Inflammatory macrophage treated with lipopolysaccharide for 1 hour (primary cell): ENCODE measurements around the gene RNF157.

Experiments used
- DNase-seq, 2 donors: peaks; one replicate each; pipeline ENCODE4 v3.0.0-alpha.2; 2020 to 2022

Gene RNF157

DNA sequence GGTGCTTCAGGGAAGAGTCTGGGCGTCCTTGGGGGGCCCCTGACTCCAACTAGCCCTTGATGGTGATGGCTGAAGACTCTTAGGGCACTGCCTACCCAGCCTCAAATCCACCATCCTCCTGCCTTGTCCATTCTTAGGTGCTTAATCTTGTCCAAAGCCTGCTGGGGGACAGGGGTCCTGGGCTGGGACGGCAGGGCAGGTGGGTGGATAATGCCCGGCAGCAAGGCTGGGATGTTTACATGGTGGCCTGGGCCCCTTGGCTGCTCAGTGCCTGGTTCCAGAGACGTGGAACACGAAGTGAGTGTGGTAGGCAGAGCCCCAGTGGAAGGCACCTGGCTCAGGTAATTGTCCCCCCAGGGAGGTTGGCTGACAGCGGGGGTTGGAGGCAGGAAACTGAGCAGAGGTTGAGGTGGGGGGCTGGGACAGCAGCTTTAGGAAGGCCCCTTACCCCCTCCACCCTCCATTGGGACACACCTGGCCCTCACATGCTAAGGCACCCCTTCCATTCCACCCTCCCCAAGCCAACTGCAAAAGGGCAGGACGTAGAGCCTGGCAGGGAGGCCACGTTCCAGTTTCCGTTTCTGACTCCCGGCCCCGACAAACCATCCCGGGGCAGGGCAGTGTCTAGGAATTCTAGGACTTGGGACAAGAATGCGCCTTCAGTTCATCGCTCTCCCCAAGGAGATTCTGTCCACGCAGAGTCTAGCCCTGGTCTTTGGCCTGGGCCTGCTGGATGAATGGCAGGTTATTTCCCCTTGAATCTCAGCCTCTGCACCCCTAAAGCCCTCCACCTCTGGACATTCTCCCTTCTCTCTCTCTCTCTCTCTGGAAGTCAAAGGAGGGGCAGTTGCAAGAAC, 101.2 kb downstream of the RNF157 start:
- DNase-seq, result no peak

DNA sequence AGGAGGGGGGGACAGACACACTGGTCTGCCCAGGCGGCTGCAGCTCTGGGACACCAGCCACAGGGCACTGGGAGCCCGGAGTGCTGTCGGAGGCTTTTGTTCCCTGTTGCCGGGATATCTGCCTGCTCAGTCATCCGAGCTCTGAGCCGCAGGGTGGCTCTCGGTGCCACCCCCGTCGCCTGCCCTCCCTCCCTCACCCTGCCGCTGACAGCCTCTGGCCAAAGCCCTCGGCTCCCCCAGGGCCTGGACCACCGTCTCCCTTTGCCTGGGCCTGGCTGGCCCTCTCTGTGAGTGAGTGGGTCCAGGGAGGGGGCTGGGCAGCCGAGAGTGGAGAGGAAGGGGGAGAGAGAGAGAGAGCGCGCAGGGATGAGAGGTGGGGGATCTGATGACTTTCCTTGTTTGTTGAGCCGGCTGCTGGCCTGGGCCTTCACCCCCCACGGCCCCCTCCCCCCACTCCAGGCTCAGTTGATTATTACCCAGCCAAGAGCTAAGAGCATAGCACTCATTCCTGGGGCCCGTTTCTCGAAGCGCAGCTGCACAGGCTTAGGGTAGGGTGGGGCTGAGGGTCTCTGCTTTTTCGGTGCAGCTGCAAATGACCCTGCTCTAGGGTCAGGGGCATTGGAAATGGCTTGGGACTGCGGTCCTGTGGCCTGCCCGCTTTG, 101.9 kb downstream of the RNF157 start:
- no peak for DNase-seq

DNA sequence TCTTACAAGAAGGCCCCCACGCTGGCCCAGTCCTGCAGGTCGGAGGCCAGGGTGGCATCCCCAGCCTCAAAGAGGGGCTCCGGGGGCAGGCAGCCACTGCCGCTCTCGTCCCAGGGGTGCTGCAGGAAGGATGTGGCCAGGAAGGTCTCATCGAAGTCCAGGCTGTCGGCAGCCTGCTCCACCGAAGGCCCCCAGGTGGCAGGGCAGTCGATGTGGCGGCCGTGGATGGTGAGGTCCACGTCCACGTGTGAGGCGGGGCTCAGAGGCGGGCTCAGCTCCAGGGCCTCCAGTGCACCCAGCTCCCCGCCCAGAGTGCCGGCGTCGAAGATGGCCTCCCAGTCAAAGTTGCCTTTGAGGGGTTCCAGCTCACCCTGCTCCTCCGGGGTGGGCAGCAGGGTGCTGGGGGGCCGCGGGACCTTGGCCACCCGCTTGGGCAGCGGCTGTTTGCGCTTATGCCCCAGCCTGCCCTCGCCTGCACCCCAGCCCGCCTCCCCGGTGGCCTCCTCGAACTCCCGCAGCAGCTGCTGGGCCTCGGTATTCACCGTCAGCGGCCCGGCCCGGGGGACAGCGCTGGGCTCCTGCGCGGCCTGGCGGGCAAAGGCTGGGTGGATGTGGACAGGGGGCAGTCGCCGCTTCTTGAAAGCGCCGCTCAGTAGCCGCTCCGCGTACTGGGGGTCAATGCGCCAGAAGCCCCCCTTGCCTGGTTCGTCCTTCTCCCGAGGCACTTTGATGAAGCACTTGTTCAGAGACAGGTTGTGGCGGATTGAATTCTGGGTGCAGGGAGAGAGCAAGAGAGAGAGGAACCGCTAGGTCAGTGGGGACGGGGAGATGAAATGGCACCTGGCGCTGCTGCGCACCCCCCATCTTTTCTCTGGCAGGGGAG, 102.7 kb downstream of the RNF157 start:
- no peak for DNase-seq

DNA sequence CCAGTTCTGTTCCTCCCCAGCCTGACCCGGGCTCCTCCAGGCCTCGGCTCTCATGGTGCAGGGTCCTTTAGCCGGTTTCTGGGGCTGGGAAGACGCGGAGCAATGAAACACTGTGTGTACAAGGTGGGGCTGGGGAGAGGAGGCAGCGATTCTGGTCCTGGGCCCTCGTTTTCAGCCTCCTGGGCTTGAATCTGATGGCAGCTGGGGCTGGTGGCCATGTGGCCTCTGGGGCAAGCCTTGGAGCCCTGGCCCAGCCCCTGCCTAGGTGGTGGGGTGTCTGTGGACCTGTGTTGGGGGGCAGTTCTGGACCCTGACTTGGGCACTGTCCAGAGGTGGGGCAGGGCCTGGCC, 103.3 kb downstream of the RNF157 start:
- DNase-seq, result no peak

DNA sequence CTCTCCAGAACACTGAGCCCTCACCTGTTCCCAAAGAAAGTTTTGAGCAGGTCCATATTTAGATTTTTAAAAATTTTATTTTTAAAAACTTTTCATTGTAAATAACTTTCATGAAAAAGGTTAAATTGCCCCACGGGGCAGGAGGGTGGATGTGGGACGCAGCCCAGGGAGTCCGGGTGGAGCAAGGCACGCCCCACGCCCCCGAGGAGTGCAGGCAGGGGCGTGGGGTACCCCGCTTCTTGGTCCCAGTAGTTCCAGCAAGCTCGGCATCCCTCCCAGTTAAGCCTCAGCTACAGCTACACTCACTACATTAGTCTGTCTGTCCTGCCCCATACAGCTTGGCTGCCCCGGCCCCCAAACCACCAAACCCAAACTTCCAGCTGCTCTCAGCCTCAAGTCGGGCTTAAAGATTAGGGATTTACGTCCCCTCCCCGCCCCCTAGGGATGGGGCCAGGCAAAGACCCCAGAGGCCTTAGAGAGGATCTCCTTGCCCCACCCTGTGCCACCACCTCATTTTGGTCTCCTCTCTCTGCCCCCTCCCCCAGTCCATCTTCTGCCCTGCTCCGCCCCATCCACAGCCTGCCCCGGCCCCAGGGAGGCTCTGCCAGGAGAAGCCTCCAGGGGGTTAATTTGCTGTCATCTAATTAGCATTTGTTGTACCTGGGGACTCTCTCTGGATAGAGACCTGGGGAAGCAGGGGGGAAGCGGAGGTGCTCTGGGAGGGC, 103.9 kb downstream of the RNF157 start:
- DNase-seq, result no peak

DNA sequence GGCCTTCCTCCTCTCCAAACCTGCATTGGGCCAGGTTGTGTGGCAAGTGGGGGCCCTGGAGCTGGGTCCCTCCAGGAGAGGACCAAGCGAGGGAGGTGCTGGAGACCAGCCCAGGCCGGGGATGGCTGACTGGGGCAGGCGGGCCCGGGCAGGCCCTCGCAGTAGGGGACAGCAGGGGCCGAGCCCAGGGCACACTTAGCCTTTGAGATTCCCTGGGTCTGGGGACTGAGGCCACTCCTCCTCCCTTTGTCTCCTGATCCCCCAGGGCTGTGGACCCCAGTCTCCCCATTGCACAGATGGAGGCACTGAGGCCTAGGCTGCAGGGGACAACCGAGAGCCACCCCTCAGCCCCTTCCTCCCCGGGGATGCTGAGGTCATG, 104.5 kb downstream of the RNF157 start:
- no peak for DNase-seq

DNA sequence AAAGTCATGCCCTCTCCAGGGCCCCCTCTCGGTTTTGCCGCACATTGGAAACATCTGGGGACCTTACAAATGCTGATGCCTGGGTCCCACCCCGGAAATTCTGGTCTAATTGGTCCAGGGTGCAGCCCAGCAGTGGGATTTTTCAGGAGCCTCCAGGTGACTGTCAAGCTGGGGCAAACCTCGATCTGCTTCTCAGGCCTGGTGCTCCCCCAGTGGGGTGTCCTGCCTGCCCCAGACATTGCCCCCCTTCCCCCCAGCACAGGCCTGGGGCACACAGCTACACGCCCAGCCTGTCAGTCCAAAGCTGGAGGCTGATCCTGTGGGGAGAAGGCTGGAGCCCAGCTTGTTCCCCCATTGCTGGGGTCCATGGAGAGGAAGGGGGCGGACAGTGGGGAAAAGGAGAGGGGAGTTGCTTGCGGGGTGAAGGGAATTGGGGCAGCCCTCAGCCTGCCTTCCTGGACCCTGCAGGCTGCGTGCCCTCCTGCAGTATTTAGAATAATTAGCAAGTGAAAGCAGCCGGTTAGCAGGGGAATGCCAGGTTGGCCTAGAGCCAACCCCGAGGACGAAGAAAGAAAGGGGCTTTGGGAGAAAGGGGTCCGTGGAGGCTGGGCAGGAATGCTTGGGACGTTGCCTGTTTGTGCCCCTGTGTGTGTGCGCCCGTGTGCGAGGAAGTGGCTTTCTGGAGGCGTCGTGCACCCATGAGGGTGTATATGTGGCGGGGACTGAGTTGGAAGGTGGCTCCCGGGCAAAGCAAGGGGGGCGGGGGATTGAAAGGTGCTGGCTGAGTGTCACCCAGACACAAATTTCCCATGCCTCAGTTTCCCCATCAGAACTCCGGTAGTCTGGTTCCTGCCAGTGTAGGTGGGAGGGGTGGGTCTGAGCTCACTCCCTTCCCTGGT, 105.1 kb downstream of the RNF157 start:
- DNase-seq, result no peak

DNA sequence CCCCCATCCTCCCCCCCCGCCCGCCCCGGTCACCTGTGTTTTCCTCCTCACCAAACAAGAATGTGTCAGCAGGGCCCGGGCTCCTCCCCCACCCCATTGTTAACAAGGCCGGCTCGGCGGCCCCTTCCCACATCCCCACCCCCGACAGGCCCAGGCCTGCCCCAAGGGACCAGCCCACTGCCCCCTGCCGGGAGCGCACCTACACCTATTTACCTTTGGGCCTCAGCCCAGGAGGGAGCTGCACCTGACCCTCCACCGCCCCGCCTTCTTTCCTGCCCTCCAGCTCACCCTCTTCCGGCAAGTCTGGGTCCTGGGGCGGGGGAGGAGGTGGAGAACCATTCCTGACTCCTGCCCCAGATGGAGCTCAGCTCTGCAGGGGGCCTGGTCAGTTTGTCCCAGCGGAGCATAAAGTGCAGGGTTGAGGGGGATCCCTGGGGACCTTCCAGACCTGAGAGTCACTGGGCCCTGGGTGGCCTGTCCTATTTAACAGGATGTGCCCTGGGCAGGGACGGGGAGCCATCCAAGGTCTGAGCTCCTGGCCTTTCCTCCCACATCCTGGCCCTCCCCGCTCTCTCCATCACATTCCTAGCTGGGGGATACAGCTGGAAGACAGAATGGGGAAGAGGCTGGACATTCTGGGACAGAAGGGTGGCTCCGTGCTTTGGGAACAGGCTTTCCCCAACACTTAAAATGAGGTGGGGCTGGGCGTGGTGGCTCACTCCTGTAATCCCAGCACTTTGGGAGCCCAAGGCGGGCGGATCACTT, 107.5 kb downstream of the RNF157 start:
- no peak for DNase-seq

DNA sequence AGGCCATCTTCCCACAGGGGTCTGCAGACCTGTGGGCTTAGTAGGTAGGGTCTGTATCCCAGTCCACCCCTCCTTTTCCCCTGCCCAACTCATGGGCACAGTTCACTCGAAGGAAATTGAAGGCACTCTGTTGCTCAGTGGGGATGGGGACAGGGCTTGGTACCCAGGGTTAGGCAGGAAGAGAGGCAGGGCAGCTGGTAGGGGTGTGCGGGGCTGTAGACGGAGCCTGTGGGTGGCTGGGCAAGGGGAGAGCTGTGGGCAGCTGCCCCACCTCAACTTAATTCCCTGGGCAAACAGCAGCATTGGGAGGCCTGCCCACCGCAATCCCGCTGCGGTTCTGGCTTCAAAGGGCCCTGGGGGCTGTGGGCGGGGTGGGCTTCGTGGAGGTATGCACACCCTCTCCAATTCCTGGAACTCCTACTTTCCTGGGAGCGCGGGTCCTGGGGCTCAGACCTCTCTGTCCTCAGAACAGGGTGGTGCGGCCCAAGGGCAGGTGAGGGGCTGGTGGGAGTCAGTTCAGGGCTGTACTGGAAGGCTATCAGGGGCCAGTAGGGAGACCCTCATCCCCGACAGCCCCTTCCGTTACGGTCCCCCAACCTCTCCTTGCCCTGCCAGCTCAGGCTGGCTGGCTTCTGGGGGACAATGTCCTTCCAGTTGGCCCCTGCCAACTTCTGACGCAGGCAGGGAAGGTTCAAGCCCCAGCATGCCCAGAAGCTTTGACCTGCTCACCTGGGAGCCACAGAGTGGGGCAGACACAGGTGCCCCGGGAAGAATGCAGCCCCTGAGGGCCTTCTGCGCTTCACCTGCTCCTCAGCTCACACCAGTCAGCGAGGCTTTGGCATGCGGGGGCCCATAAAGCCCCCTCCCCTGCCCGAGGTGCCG, 108.4 kb downstream of the RNF157 start:
- DNase-seq, result no peak

DNA sequence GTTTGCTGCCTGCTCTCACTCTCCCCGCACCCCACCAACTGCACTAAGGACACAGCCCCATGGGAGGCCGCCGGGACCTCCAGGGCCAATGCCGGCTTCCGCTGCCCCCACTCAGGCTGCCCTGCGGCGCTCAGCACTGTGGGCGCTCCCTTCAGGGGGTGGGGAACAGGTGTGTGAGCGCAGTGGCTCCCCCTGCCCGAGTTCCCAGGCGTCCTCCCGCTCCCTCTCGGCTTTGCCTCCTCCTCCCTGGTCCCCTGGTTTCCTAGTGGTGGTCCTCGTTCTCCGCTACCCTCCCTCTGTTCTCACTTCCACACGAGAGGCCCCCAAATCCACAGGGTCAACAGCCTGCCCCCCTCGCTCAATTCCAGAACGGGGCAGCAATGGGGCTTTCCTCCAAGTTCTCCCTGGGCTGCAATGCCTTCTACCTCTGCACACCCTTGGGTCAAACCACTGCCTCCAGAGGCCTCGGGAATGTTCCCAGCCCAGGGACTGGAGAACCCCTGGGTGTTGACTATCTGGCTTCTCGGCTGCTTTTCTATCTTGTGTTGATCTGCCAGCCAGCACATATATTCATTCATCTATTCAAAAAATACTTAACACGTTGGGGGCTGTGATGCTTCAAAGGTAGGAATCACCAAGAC, 109.1 kb downstream of the RNF157 start:
- no peak for DNase-seq

DNA sequence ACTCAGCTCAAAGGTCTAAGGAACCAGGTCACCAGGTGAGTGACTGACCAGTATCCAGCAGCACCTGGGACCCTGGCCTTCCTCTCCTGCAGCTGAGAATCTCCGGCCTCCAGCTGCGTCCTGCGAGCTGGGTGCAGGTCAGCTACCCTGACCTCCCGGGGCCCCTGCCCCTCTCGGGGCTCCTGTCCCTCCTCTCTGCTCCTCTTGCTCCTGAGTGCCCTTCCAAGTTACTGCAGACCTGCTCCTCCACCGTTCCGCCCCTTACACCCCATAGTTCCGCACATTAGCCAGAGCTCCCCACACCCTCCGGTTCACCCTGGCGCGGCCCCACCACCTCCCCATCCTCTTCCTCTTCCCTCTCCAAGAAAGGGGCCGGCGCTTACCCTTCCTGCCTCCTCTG, 109.8 kb downstream of the RNF157 start:
- DNase-seq, result no peak

DNA sequence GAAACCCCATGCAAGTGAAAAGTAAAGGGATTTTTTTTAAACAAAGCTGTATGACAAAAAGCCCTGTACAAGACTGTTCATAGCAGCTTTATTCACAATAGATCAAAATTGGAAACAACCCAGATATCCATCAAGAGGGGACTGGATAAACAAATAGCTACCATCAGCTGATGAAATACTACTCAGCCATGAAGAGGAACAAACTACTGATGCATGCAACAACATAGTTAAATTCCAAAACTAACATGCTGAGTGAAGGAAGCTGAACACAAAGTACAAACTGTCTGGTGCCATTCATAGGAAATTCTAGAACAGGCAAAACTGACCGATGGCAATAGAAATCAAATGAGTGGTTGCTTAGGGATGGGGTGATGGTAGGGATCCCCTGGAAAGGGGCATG, 114.4 kb downstream of the RNF157 start:
- no peak for DNase-seq

DNA sequence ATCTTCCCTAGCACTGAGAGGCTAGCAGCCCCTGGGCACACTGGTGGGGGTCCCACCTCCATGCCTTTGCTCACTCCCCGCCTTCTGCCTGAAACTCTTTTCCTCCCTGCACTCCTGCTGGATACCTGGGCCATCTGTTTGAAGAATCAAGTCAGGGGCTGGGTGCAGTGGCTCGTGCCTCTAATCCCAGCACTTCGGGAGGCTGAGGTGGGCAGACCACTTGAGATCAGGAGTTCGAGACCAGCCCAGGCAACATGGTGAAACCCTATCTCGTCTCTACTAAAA, 115.0 kb downstream of the RNF157 start:
- no peak for DNase-seq

DNA sequence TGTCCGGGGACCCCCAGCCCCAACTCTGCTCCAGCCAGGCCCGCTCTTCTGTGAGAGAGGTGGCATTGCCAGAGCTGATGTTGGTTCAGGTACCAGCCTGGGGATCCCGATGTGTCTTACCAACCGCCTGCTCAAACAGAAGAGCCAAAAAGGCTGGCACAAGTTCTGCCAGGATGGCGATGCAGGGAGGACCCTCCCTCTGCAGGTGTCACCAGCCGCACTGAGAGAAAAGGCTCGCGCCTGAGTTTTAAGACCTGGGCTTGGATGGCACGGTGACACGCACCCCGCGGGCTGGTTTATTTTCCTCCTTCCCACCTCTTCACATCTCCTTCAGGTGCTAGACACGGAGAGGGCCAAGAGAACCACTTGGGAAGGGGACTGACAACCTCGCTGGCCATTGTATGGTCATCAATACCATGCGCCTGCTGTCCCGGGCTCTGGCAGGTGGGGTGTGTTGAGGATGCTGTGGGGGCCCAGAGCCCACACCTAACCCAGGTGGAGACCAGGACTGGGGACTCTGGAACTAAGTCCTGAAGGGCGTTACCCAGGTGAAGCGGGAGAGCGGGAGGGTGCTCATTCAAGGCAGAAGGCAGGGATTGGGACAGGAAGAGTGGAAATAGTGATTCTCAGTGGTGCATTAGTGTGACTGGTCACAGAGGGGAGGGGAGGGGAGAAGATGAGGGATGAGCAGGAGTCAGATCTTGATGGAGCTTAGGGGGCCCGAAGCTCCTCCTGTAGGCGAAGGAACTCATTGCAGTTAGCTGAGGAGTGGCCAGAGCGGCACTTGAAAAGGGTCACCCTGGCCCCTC, 115.5 kb downstream of the RNF157 start:
- DNase-seq, result peak in 1 of 2 donors; percentile 10

DNA sequence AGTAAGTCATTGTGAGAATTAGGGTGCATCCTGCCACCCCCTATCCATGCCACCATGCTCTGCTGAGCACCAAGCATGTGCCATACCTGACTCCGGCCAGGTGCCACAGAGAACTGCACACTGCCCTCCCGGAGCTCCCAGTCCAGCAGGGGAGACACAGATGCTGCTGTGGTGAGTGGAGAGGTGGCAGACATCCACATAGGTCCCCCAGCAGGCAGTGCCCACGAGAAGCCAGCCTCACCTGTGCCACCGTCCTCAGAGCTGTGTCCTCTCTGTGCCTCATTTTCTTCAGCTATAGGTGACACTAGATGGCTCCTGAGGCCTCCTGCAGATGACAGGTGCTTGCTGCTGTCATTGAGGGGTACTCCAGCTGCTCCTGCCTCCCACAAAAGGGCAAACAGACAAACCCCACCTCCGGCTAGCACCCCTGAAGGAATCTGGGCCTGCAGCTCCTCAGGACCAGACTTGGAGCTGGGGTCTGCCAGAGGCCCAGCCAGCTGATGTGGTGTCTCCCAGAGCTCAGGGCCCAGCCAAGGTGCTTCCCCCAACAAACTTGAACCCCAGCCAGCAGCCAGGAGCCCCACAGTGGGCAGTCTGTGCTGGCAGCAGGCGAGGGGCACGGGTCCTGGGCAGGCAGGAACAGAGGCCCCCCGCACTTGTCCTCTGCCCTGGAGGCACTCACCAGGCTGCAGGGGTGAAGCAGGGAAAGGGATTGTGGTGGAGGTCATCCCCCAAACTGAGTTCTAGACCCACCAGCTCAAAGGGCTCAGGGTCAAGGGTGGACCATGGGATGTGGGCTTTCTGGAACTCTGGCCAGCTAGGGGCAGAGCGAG, 116.3 kb downstream of the RNF157 start:
- DNase-seq, result no peak

DNA sequence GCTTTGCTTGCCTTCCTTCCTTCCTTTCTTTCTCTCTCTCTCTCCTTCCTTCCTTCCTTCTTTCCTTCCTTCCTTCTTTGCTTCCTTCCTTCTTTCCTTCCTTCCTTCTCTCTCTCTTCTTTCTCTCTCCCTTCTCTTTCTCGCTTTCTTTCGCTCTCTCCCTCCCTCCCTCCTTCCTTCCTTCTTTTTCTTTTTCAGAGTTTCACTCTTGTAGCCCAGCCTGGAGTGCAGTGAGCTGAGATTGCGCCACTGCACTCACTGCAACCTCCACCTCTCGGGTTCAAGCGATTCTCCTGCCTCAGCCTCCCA, 117.1 kb downstream of the RNF157 start:
- no peak for DNase-seq

DNA sequence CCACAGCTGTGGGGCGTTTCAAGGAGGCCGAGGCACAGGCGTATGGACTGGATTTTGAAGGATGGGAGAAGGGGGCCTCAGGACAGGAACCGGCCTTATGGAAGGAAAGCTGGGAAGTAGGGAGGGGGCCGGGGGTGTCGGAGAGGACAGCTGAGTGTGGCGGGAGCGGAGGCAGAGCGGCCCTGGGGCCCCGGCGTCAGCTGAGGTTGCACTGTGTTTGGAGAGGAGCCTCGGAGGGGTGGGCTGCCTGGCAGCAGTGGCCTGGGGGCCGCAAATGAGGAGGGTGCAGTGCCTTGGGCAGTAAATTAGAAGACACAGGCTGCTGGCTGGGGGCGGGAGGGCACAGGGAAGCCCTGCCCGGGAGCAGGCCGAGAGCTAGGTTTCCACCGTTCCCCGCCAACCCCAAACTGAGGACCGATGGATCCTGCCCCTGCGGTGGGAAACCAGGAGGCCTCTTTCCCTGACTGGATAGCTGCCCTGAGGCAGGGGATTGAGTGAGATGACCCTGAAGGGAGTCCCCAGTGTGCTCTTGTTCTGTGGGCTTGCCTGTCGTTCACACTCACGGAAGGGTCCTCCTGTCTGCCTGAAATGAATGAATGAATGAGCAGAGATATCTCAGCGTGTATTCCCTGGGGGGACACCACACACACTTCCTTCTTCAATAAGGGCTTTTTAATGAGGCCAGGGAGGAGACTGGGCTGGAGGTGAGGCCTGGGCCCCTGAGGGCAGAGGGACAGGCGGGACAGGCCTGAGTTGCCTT, 117.7 kb downstream of the RNF157 start:
- DNase-seq, result no peak
